ENCODE data around the gene PPIL4. TPM values are rescaled to one million over a fixed set of nuclear protein-coding genes. Genes with fewer than 3 reads are reported as not detected.

Gene PPIL4
- total RNA-seq, 2 donors from 2014 or later: 33.0 to 34.7 TPM

DNA sequence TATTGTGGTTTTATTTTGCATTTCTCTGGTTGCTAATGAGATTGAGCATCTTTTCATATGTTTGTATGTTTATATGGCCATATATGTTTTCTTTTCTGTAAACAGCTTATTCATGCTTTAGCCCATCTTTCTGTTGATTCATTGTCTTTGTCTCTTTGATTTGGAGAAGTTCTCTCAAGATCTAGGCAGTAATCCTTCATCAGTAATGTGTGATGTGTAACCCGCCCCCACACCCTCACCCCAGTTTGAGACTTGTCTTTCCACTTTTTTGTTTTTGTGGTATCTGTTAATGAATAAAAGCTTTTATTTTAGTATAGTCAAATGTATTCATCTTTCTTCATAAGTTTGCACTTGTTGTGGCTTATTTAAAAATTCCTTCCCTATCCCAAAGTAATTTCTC is 87.0 kb downstream of the PPIL4 start:
- DNase-seq (no peak), ATAC-seq (no peak)
- no peaks in the 10 kb centered on the region for H3K9me3 ChIP-seq (ENCODE audit: control insufficient read depth, low read length, poor library complexity, severe bottlenecking)
- Mint-ChIP-seq H3K4me3 (peak overlapping the region; percentile 59), H3K4me1 (peaks cover 29% of the 10 kb centered on the region), H3K27me3 (no peaks in the 10 kb centered on the region), H3K36me3 (ENCODE audit: low read depth) (peaks cover 15% of the 10 kb centered on the region), H3K27ac (peak overlapping the region; percentile 95)

DNA sequence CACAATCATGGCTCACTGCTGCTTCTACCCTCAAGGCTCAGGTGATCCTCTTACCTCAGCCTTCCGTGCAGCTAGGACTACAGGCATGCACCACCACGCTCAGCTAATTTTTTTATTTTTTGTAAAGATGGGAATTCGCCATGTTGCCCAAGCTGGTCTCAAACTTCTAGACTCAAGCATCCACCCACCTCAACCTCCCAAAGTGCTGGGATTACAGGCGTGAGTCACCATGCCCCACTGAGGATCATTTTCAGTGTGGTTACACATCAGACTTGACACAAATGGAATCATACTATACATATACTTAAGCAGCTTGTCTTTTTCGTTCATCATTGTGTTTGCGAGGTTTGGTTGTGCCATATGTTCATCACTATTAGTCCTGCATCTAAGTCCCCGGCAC is 87.6 kb downstream of the PPIL4 start:
- Mint-ChIP-seq H3K4me3 (peak overlapping the region; percentile 59), H3K27me3 (no peaks in the 10 kb centered on the region), H3K36me3 (ENCODE audit: low read depth) (peaks cover 11% of the 10 kb centered on the region), H3K4me1 (peaks cover 23% of the 10 kb centered on the region), H3K27ac (peak overlapping the region; percentile 95)
- no peak for ATAC-seq
- DNase-seq: no peak
- no peaks in the 10 kb centered on the region for H3K9me3 ChIP-seq (ENCODE audit: control insufficient read depth, low read length, poor library complexity, severe bottlenecking)

DNA sequence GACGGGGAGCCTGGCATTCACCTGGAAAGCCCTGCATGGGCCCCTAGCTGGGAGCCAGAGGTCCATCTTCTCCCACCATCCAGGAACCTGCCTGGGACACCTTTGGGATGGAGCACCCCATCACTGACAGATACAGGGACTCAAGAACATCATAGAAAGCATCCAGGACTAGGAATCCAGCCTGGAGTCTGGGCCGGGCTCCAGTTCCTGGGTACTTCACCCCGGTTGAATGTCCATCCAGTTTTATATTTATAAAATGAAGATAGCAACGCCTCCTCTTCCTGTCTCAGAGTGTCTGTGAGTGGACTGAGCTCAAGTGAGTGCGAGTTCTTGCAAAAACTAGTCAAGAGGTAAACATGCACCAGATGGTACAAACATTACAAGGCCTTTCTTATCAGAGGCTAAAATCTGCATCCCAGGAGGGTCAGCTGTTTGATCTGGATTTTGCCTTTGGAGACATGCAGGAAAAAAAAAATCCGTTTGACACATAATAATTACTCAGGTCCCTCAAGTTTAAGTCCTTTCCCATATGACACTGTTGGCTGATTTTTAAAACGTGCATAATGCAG is 88.4 kb downstream of the PPIL4 start:
- Mint-ChIP-seq H3K27me3 (no peaks in the 10 kb centered on the region), H3K4me3 (no peak overlapping the region), H3K27ac (peak overlapping the region; percentile 95), H3K36me3 (ENCODE audit: low read depth) (peaks cover 6% of the 10 kb centered on the region), H3K4me1 (peaks cover 17% of the 10 kb centered on the region)
- ATAC-seq (no peak), DNase-seq (no peak)
- H3K9me3 ChIP-seq (ENCODE audit: control insufficient read depth, low read length, poor library complexity, severe bottlenecking): no peaks in the 10 kb centered on the region

DNA sequence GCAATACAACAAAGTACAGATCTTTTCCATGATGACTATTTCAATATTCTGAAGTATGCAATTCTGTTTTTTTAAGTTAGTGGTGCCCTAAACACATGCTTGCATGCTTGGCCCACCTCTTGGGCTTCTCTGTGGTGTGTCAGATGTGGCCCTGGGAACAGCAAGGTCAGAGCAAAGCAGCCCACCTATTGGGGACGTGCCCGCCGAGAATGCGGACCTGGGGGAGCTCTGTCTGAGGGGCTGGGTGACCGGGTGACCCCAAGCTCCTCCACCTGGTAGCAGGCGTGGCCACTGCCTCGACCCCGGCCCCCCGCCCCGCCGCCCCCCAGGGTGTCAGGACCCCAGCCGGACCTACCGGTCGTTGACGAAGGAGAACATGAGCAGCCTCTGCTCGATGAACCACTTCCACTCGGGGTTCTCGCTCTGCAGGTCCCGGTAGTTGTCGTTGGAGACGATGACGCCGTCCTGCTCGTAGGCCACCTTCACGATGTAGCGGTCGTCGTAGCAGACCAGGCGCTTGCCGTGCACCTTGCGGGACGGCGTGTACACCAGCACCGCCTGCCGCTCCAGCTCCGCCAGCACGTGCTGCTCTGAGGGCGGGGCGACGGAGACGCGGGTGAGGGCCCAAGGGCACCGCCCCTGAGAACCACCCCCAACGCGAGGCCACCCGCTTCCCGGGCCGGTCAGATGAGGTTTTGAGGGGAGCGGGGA is 89.4 kb downstream of the PPIL4 start:
- Mint-ChIP-seq H3K4me1 (peaks cover 16% of the 10 kb centered on the region), H3K27me3 (no peaks in the 10 kb centered on the region), H3K4me3 (no peak overlapping the region), H3K27ac (peak overlapping the region; percentile 95), H3K36me3 (ENCODE audit: low read depth) (peaks cover 5% of the 10 kb centered on the region)
- H3K9me3 ChIP-seq (ENCODE audit: control insufficient read depth, low read length, poor library complexity, severe bottlenecking): no peaks in the 10 kb centered on the region
- DNase-seq (no peak), ATAC-seq (no peak)

DNA sequence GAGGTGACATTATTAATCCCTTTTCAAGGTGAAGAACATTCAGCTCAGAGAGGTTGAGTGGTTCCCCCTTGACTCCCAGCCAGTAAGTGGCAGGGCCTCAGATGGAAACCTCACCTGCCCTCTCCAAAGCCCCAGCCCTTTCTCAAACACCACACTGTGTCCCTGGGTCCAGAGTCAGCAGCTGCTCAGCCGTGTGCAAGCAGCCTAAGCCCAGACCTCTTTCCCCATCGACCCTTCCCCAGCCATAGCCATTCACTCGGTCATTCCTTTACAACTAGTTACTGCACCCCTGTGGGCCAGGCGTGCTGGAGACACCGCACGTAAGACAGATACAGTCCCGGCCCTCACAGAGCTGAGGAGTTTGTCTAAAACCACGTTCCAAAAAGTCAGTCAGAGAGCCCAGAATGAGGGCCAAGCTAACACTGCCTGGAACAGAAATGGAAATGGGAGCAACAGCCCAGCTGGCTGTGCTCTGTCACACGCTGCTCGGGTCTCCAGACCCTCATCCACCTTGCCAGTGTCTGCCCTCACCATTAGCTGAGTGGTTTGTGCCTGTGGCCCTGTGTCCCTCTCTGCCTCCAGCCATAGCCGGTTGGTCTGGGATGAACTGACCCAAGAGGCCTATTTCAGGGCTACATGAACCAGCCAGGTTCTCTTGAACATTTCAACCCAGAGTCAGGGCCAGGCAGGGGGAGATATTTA is 90.7 kb downstream of the PPIL4 start:
- ATAC-seq (no peak), DNase-seq (no peak)
- Mint-ChIP-seq H3K27me3 (no peaks in the 10 kb centered on the region), H3K27ac (peak overlapping the region; percentile 88), H3K4me1 (peaks cover 14% of the 10 kb centered on the region), H3K36me3 (ENCODE audit: low read depth) (peaks cover 5% of the 10 kb centered on the region), H3K4me3 (no peak overlapping the region)
- no peaks in the 10 kb centered on the region for H3K9me3 ChIP-seq (ENCODE audit: control insufficient read depth, low read length, poor library complexity, severe bottlenecking)

Other genes with a start within 250 kb of the PPIL4 start
- gene TAB2, start 228.3 kb downstream of the PPIL4 start, total RNA-seq: 100 to 1,000 TPM; 192 to 199 TPM
- gene SUMO4, start 145.8 kb downstream of the PPIL4 start, total RNA-seq: 10 to 100 TPM in 1 of 2 donors, 1 to 10 TPM in 1; 9.0 to 11.4 TPM
- gene ZC3H12D, start 61.0 kb downstream of the PPIL4 start, total RNA-seq: 100 to 1,000 TPM; 219 to 248 TPM
- 10 to 100 TPM; 18.3 to 20.8 TPM for gene GINM1, start 20.3 kb upstream of the PPIL4 start, total RNA-seq
- 10 to 100 TPM; 15.2 to 18.2 TPM for gene KATNA1, start 102.7 kb upstream of the PPIL4 start, total RNA-seq
- 10 to 100 TPM; 35.4 to 43.6 TPM for gene LATS1, start 172.1 kb upstream of the PPIL4 start, total RNA-seq
- gene NUP43, start 200.5 kb upstream of the PPIL4 start, total RNA-seq: 10 to 100 TPM; 13.7 to 16.3 TPM
- gene PCMT1, start 203.7 kb upstream of the PPIL4 start, total RNA-seq: 10 to 100 TPM; 32.4 to 32.9 TPM